GM23338 (cell line): ENCODE measurements around the gene KCNMB3.

ENCODE experiments used
- EZH2 ChIP-seq: fragments of 200-600 bp; sonication (generic); IDR thresholded peaks from one replicate; pipeline ENCODE4 v1.8.0; 2017; ENCODE audit warnings: antibody characterized with exemption, mild to moderate bottlenecking, low read depth; ENCODE audit not compliant: unreplicated experiment
- JUNB ChIP-seq: IDR thresholded peaks from one replicate; pipeline ENCODE4 v1.6.1; 2016; ENCODE audit warnings: antibody characterized with exemption; ENCODE audit not compliant: unreplicated experiment
- TF ChIP-seq, protein P1 (sequence below): IDR thresholded peaks from one replicate; pipeline ENCODE4 v1.6.1; 2018; ENCODE audit warnings: antibody characterized with exemption; ENCODE audit not compliant: unreplicated experiment

DNA sequence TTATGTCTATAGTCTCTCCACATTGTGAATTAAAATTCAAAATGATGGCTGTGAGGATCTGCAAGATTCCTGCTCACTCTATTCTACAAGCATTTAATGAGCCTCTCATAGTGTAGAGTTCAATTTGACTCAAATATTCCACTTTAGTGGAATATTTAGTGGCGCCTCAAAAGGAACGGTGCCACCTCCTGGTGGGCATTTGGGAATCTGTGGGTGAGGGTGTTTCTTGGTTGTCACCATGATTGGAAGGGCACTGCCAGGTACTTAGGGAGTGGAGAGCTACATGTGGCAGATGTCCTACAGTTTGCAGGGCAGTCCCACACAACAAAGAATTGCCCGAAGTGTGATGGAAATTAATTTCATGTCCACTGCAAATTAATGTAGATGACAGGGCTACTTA is 21.5 kb upstream of the KCNMB3 start:
- no peak for TF ChIP-seq EZH2
- TF ChIP-seq, protein P1, sequence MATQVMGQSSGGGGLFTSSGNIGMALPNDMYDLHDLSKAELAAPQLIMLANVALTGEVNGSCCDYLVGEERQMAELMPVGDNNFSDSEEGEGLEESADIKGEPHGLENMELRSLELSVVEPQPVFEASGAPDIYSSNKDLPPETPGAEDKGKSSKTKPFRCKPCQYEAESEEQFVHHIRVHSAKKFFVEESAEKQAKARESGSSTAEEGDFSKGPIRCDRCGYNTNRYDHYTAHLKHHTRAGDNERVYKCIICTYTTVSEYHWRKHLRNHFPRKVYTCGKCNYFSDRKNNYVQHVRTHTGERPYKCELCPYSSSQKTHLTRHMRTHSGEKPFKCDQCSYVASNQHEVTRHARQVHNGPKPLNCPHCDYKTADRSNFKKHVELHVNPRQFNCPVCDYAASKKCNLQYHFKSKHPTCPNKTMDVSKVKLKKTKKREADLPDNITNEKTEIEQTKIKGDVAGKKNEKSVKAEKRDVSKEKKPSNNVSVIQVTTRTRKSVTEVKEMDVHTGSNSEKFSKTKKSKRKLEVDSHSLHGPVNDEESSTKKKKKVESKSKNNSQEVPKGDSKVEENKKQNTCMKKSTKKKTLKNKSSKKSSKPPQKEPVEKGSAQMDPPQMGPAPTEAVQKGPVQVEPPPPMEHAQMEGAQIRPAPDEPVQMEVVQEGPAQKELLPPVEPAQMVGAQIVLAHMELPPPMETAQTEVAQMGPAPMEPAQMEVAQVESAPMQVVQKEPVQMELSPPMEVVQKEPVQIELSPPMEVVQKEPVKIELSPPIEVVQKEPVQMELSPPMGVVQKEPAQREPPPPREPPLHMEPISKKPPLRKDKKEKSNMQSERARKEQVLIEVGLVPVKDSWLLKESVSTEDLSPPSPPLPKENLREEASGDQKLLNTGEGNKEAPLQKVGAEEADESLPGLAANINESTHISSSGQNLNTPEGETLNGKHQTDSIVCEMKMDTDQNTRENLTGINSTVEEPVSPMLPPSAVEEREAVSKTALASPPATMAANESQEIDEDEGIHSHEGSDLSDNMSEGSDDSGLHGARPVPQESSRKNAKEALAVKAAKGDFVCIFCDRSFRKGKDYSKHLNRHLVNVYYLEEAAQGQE = no peak
- TF ChIP-seq JUNB = no peak
